Hepatocyte (in vitro differentiated cells): ENCODE data around the gene MAMDC2. TPM values are rescaled to one million over a fixed set of nuclear protein-coding genes. Genes with fewer than 3 reads are reported as not detected.

Experiments
- DNase-seq: peaks from one replicate; pipeline ENCODE4 v3.0.0-alpha.2; 2016; ENCODE audit warnings: low spot score
- H2AFZ ChIP-seq: fragments of 200-600 bp; sonication (generic); 2 replicates; pipeline ENCODE4 v1.6.0; 2016; ENCODE audit warnings: antibody characterized with exemption, mild to moderate bottlenecking
- H3K27ac ChIP-seq: fragments of 200-600 bp; sonication (generic); 2 replicates; pipeline ENCODE4 v1.5.1; 2016; ENCODE audit warnings: mild to moderate bottlenecking
- H3K27me3 ChIP-seq: fragments of 200-600 bp; sonication (generic); 2 replicates; pipeline ENCODE4 v1.6.1; 2016
- H3K36me3 ChIP-seq: fragments of 200-600 bp; sonication (generic); replicated peaks from 2 replicates; pipeline ENCODE4 v1.5.1; 2016; ENCODE audit warnings: low read depth; ENCODE audit not compliant: insufficient read depth
- H3K4me1 ChIP-seq: fragments of 200-600 bp; sonication (generic); 2 replicates; pipeline ENCODE4 v1.5.1; 2016; ENCODE audit warnings: mild to moderate bottlenecking, moderate library complexity; ENCODE audit not compliant: insufficient read depth
- H3K4me2 ChIP-seq: fragments of 200-600 bp; sonication (generic); 2 replicates; pipeline ENCODE4 v1.6.0; 2016
- H3K4me3 ChIP-seq: fragments of 200-600 bp; sonication (generic); 2 replicates; pipeline ENCODE4 v1.5.1; 2016; ENCODE audit warnings: mild to moderate bottlenecking
- H3K79me2 ChIP-seq: fragments of 200-600 bp; sonication (generic); 2 replicates; pipeline ENCODE4 v1.6.0; 2017; ENCODE audit warnings: mild to moderate bottlenecking
- H3K9me2 ChIP-seq: fragments of 200-600 bp; sonication (generic); replicated peaks from 2 replicates; pipeline ENCODE4 v1.6.0; 2017; ENCODE audit warnings: mild to moderate bottlenecking; ENCODE audit not compliant: insufficient read depth
- H3K9me3 ChIP-seq: fragments of 200-600 bp; sonication (generic); 2 replicates; pipeline ENCODE4 v1.5.1; 2016; ENCODE audit warnings: low read depth, mild to moderate bottlenecking
- H4K20me1 ChIP-seq: fragments of 200-600 bp; sonication (generic); 2 replicates; pipeline ENCODE4 v1.6.0; 2016; ENCODE audit warnings: mild to moderate bottlenecking; ENCODE audit not compliant: insufficient read depth, poor library complexity, severe bottlenecking
- EZH2 ChIP-seq: fragments of 200-600 bp; sonication (generic); IDR thresholded peaks from 2 replicates; pipeline ENCODE4 v1.6.1; 2016; ENCODE audit warnings: antibody characterized with exemption, mild to moderate bottlenecking, borderline replicate concordance
- EZH2phosphoT487 ChIP-seq: fragments of 200-600 bp; sonication (generic); IDR thresholded peaks from one replicate; pipeline ENCODE4 v1.6.1; 2018; ENCODE audit warnings: antibody characterized with exemption, mild to moderate bottlenecking, low read depth, moderate library complexity; ENCODE audit not compliant: unreplicated experiment, severe bottlenecking
- WGBS: methylation state at CpG from one replicate; pipeline ENCODE4 v1.1.6; 2016; ENCODE audit warnings: low lambda C conversion rate; ENCODE audit errors: missing lambda C conversion rate; 5-methylcytosine and 5-hydroxymethylcytosine counted together
- polyA plus RNA-seq: library from polyadenylated mRNA; unstranded; fragments of >200 nt; fragmentation: Nextera tagmentation; extraction: Ambion mirVana; gene quantifications from 2 replicates; pipeline ENCODE4 v1.2.1, GENCODE V29; 2016
- total RNA-seq: library from RNA; depleted of rRNA; stranded (reverse); fragments of >200 nt; gene quantifications from 2 replicates; pipeline ENCODE4 v1.2.3, GENCODE V29; 2014
- TF ChIP-seq, protein P1 (sequence below): fragments of 200-600 bp; sonication (generic); IDR thresholded peaks from 2 replicates; pipeline ENCODE4 v1.5.1; 2016; ENCODE audit warnings: antibody characterized with exemption, mild to moderate bottlenecking; ENCODE audit not compliant: poor library complexity

MAMDC2 gene
- total and polyA plus RNA-seq, 2 experiments from 2014 or later = 0.65 to 1.9 TPM

DNA sequence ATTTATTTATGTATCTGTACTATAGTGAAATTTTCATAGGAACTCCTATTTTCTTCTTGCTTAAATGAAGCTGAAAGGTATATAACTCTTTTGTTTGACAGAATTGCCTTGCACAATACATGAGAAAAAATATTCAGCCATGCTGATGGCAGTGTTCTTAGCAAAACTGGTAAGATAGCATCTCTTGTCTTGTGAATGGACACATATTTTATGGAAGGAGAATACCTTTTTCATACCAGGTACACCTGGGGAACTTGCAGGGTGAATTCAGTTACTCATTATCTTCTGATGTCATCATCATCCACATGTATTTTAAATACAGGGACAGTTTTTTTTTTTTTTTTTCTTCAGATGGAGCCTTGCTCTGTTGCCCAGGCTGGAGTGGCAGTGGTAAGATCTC is 49.4 kb downstream of the MAMDC2 start:
- H3K4me1 ChIP-seq = no peaks in the 10 kb centered on the region
- DNase-seq = no peak

DNA sequence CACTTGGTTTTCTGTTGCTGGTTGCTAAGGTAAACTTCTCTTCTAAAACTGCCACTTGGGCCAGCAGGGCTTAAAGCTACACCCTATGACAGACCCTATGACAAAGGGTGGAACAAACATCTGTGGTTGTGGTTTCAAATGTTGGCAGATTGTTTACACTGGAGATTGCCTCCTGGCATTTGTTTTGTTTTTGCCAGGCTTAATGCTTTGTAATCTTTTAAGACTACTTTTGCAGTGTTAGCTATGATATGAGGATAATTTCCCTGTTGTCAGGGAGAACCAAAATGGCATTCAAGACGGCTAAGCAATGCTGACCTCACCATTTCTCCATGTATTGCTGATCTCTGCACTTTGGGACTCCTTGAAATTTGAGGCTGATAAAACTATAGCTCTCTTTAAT is 50.3 kb downstream of the MAMDC2 start:
- no peaks in the 10 kb centered on the region for H4K20me1 ChIP-seq
- no peak for TF ChIP-seq EZH2
- TF ChIP-seq, protein P1, sequence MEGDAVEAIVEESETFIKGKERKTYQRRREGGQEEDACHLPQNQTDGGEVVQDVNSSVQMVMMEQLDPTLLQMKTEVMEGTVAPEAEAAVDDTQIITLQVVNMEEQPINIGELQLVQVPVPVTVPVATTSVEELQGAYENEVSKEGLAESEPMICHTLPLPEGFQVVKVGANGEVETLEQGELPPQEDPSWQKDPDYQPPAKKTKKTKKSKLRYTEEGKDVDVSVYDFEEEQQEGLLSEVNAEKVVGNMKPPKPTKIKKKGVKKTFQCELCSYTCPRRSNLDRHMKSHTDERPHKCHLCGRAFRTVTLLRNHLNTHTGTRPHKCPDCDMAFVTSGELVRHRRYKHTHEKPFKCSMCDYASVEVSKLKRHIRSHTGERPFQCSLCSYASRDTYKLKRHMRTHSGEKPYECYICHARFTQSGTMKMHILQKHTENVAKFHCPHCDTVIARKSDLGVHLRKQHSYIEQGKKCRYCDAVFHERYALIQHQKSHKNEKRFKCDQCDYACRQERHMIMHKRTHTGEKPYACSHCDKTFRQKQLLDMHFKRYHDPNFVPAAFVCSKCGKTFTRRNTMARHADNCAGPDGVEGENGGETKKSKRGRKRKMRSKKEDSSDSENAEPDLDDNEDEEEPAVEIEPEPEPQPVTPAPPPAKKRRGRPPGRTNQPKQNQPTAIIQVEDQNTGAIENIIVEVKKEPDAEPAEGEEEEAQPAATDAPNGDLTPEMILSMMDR = no peak
- no peak for TF ChIP-seq EZH2phosphoT487
- H3K27me3 ChIP-seq = no peaks in the 10 kb centered on the region
- no peak overlapping the region for H2AFZ ChIP-seq
- H3K4me1 ChIP-seq = no peaks in the 10 kb centered on the region
- H3K4me2 ChIP-seq = no peak overlapping the region
- no peak overlapping the region for H3K27ac ChIP-seq
- no peaks in the 10 kb centered on the region for H3K36me3 ChIP-seq
- H3K9me2 ChIP-seq = no peaks in the 10 kb centered on the region
- WGBS = 50% methylated on average over 1 of the region's 1 CpG
- H3K79me2 ChIP-seq = no peaks in the 10 kb centered on the region
- H3K9me3 ChIP-seq = no peaks in the 10 kb centered on the region
- H3K4me3 ChIP-seq = no peak overlapping the region
- no peak for DNase-seq

More for the DNA sequence above, 49.4 kb downstream of the MAMDC2 start:
- H3K9me2 ChIP-seq = no peaks in the 10 kb centered on the region
- no peak overlapping the region for H3K4me2 ChIP-seq
- H3K4me3 ChIP-seq = no peak overlapping the region
- no peaks in the 10 kb centered on the region for H4K20me1 ChIP-seq
- no peaks in the 10 kb centered on the region for H3K79me2 ChIP-seq
- H3K9me3 ChIP-seq = no peaks in the 10 kb centered on the region
- no peak overlapping the region for H2AFZ ChIP-seq
- H3K36me3 ChIP-seq = no peaks in the 10 kb centered on the region
- TF ChIP-seq EZH2phosphoT487 (no peak), EZH2 (no peak)
- TF ChIP-seq, protein P1 = no peak
- no peak overlapping the region for H3K27ac ChIP-seq
- no peaks in the 10 kb centered on the region for H3K27me3 ChIP-seq

- Histone ChIP-seq H2AFZ (no peak overlapping the region), H3K79me2 (no peaks in the 10 kb centered on the region), H3K36me3 (no peaks in the 10 kb centered on the region), H4K20me1 (no peaks in the 10 kb centered on the region), H3K4me3 (no peak overlapping the region), H3K27ac (no peak overlapping the region), H3K9me2 (no peaks in the 10 kb centered on the region), H3K4me2 (no peak overlapping the region), H3K9me3 (no peaks in the 10 kb centered on the region), H3K27me3 (no peaks in the 10 kb centered on the region), H3K4me1 (no peaks in the 10 kb centered on the region)
- no peak for DNase-seq
- TF ChIP-seq EZH2 (no peak), EZH2phosphoT487 (no peak)
- TF ChIP-seq, protein P1 = no peak
Measured at GRCh38 chr9:70094747-70095146, 51.1 kb downstream of the MAMDC2 start.

GRCh38 chr9:70097187-70097586 is 53.5 kb downstream of the MAMDC2 start:
- 94% methylated on average over 4 of the region's 4 CpGs for WGBS
- no peak overlapping the region for H3K4me3 ChIP-seq
- no peaks in the 10 kb centered on the region for H4K20me1 ChIP-seq
- H3K27ac ChIP-seq = no peak overlapping the region
- no peak overlapping the region for H2AFZ ChIP-seq
- DNase-seq = no peak
- no peaks in the 10 kb centered on the region for H3K4me1 ChIP-seq
- no peaks in the 10 kb centered on the region for H3K9me2 ChIP-seq
- H3K27me3 ChIP-seq = no peaks in the 10 kb centered on the region
- no peaks in the 10 kb centered on the region for H3K79me2 ChIP-seq
- TF ChIP-seq EZH2 (no peak), EZH2phosphoT487 (no peak)
- TF ChIP-seq, protein P1 = no peak
- H3K36me3 ChIP-seq = no peaks in the 10 kb centered on the region
- H3K4me2 ChIP-seq = no peak overlapping the region
- H3K9me3 ChIP-seq = no peaks in the 10 kb centered on the region
